Measurements from ENCODE around the gene ASIC4.

Gene ASIC4

DNA sequence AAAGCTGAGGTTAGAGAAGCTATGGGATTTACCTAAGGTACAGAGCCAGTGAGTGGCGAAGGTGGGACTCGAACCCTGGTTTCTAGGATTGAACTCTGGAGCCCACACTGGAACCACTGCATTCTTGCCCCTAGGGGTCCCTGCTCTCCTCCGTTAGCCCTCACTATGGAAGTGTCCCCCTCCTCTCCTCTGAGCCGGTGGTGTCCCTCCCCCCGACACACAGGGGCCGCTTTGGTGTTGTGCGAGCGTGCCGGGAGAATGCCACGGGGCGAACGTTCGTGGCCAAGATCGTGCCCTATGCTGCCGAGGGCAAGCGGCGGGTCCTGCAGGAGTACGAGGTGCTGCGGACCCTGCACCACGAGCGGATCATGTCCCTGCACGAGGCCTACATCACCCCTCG is 24.1 kb upstream of the ASIC4 start:
- no peak overlapping the region for H3K27ac ChIP-seq (ENCODE audit: insufficient read depth, low read length, poor library complexity, severe bottlenecking)
- H3K4me3 ChIP-seq (ENCODE audit: insufficient read depth, low read depth, low read length, poor library complexity, severe bottlenecking) = no peak overlapping the region
- H3K4me1 ChIP-seq (ENCODE audit: control insufficient read depth, insufficient read depth, low read length, poor library complexity, severe bottlenecking) = no peaks in the 10 kb centered on the region
- H3K27me3 ChIP-seq (replicated peaks; ENCODE audit: control insufficient read depth, insufficient read depth, low read length, poor library complexity, severe bottlenecking) = peaks cover 34% of the 10 kb centered on the region
- no peaks in the 10 kb centered on the region for H3K9me3 ChIP-seq (ENCODE audit: control insufficient read depth, low read length)
- no peaks in the 10 kb centered on the region for H3K36me3 ChIP-seq (ENCODE audit: control insufficient read depth, insufficient read depth, low read length)
- DNase-seq = no peak

DNA sequence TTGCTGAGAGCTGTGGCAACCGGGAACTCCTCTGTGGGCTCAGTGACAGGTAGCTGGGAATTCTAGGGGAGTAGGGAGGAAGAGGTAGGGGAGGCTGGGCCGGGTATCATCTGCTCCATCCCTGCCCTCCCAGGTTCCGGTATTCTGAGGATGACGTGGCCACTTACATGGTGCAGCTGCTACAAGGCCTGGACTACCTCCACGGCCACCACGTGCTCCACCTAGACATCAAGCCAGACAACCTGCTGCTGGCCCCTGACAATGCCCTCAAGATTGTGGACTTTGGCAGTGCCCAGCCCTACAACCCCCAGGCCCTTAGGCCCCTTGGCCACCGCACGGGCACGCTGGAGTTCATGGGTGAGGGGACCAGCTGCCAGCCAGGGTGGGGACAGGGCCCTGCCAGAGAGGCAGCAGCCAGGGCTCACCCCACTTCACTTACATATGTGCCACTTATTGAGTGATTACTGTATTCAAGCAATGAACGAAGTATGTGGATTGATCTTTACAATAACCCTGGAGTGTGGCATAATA is 23.6 kb upstream of the ASIC4 start:
- Histone ChIP-seq H3K27me3 (replicated peaks; ENCODE audit: control insufficient read depth, insufficient read depth, low read length, poor library complexity, severe bottlenecking) (peaks cover 32% of the 10 kb centered on the region), H3K4me3 (ENCODE audit: insufficient read depth, low read depth, low read length, poor library complexity, severe bottlenecking) (no peak overlapping the region), H3K27ac (ENCODE audit: insufficient read depth, low read length, poor library complexity, severe bottlenecking) (no peak overlapping the region), H3K4me1 (ENCODE audit: control insufficient read depth, insufficient read depth, low read length, poor library complexity, severe bottlenecking) (no peaks in the 10 kb centered on the region), H3K9me3 (ENCODE audit: control insufficient read depth, low read length) (no peaks in the 10 kb centered on the region), H3K36me3 (ENCODE audit: control insufficient read depth, insufficient read depth, low read length) (no peaks in the 10 kb centered on the region)
- DNase-seq = no peak

DNA sequence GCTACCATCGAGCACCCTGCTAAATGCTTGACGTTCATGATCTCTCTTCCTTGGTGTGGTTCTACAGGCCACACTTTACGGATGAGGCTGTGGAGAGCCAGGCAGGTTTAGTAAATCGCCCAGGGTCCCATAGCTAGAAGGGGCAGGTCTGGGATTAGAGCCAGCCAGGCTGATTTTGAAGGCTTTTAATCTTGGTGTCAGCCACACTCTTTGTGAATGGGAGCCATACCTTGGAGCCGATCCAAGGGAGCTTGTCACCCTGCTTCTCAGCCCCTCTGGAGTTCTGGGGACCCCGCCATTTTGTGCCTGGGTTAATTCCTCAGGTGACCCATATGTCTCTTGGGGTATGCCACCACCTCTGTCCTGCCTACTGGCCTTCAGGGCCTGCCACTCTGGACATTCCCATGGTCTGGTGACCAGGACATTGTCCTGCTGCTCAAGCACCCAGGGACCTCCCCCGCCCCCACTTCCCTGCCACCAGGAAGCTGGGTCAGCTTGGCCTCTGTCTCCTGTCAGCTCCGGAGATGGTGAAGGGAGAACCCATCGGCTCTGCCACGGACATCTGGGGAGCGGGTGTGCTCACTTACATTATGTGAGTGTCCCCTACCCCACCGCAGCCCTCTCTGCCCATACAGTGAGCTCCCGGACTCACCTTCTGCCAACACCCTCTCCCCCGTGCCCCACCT is 22.9 kb upstream of the ASIC4 start:
- Histone ChIP-seq H3K4me1 (ENCODE audit: control insufficient read depth, insufficient read depth, low read length, poor library complexity, severe bottlenecking) (no peaks in the 10 kb centered on the region), H3K36me3 (ENCODE audit: control insufficient read depth, insufficient read depth, low read length) (no peaks in the 10 kb centered on the region), H3K9me3 (ENCODE audit: control insufficient read depth, low read length) (no peaks in the 10 kb centered on the region), H3K27ac (ENCODE audit: insufficient read depth, low read length, poor library complexity, severe bottlenecking) (no peak overlapping the region), H3K27me3 (replicated peaks; ENCODE audit: control insufficient read depth, insufficient read depth, low read length, poor library complexity, severe bottlenecking) (peaks cover 35% of the 10 kb centered on the region), H3K4me3 (ENCODE audit: insufficient read depth, low read depth, low read length, poor library complexity, severe bottlenecking) (no peak overlapping the region)
- DNase-seq = no peak

DNA sequence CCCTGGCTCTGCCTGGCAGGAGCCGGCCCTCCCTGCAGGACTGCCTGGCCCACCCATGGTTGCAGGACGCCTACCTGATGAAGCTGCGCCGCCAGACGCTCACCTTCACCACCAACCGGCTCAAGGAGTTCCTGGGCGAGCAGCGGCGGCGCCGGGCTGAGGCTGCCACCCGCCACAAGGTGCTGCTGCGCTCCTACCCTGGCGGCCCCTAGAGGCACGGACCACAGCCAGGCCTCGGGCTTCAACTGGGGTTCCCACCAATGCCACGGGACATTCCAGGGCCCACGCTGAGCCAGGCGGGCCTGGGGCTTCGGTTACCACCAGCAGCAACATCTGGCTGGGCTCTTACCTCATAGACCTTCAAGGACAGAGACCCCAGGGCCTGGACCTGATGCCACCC is 21.7 kb upstream of the ASIC4 start:
- Histone ChIP-seq H3K27ac (ENCODE audit: insufficient read depth, low read length, poor library complexity, severe bottlenecking) (no peak overlapping the region), H3K4me3 (ENCODE audit: insufficient read depth, low read depth, low read length, poor library complexity, severe bottlenecking) (no peak overlapping the region), H3K4me1 (ENCODE audit: control insufficient read depth, insufficient read depth, low read length, poor library complexity, severe bottlenecking) (peaks cover 10% of the 10 kb centered on the region), H3K9me3 (ENCODE audit: control insufficient read depth, low read length) (no peaks in the 10 kb centered on the region), H3K27me3 (replicated peaks; ENCODE audit: control insufficient read depth, insufficient read depth, low read length, poor library complexity, severe bottlenecking) (peaks cover 43% of the 10 kb centered on the region), H3K36me3 (ENCODE audit: control insufficient read depth, insufficient read depth, low read length) (no peaks in the 10 kb centered on the region)
- DNase-seq = no peak

DNA sequence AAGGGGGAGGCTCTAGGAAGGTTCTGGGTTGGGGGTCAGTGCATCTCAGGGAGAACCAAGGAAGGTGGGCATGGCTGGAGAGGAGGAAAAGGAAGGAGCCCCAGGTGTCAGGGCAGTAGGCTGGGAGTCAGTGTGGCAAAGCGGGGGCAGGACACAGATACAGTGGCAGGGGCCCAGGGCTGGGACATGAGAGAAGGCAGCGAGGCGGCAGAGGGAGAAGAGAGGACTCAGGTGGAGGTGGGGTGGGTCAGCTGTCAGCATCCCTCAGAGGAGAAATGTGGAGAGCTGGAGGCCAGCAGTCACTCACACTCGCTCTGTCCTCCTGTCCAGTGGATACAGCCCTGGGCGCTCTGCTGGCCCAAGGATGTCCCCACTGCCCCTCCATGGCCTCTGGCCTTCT is 21.2 kb upstream of the ASIC4 start:
- Histone ChIP-seq H3K9me3 (ENCODE audit: control insufficient read depth, low read length) (no peaks in the 10 kb centered on the region), H3K27me3 (replicated peaks; ENCODE audit: control insufficient read depth, insufficient read depth, low read length, poor library complexity, severe bottlenecking) (peaks cover 47% of the 10 kb centered on the region), H3K27ac (ENCODE audit: insufficient read depth, low read length, poor library complexity, severe bottlenecking) (no peak overlapping the region), H3K36me3 (ENCODE audit: control insufficient read depth, insufficient read depth, low read length) (no peaks in the 10 kb centered on the region), H3K4me3 (ENCODE audit: insufficient read depth, low read depth, low read length, poor library complexity, severe bottlenecking) (no peak overlapping the region), H3K4me1 (ENCODE audit: control insufficient read depth, insufficient read depth, low read length, poor library complexity, severe bottlenecking) (peaks cover 16% of the 10 kb centered on the region)
- no peak for DNase-seq

DNA sequence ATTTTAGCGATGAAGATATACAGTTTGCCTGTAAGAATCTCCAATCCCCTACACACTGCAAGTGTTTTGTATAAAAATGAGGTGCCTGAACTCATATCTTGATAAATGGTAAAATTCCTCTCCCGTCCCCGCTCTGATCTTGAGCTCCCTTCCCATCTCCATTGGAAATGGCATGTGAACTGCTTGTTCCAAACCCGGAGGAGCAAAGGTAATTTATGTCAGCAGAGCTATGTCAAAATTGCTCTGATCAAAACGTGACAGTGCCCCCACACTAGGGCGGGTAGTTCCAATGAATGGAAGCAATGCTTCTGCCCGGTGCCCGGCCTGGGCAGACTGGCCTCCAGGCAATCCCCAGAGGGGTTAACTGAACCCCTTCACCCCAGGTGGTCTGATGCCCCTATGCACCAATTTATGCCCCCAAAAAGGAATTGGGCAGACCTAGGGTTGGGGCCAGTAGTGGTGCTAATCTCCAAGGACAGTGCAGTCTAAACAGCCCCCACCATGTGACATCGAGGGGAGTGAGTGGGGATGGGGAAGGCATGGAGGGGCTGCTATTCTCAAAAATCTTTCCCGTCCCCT is 19.2 kb upstream of the ASIC4 start:
- no peaks in the 10 kb centered on the region for H3K36me3 ChIP-seq (ENCODE audit: control insufficient read depth, insufficient read depth, low read length)
- no peak overlapping the region for H3K27ac ChIP-seq (ENCODE audit: insufficient read depth, low read length, poor library complexity, severe bottlenecking)
- H3K27me3 ChIP-seq (replicated peaks; ENCODE audit: control insufficient read depth, insufficient read depth, low read length, poor library complexity, severe bottlenecking) = peaks cover 47% of the 10 kb centered on the region
- no peak overlapping the region for H3K4me3 ChIP-seq (ENCODE audit: insufficient read depth, low read depth, low read length, poor library complexity, severe bottlenecking)
- no peak for DNase-seq
- H3K9me3 ChIP-seq (ENCODE audit: control insufficient read depth, low read length) = no peaks in the 10 kb centered on the region
- H3K4me1 ChIP-seq (ENCODE audit: control insufficient read depth, insufficient read depth, low read length, poor library complexity, severe bottlenecking) = peaks cover 26% of the 10 kb centered on the region

DNA sequence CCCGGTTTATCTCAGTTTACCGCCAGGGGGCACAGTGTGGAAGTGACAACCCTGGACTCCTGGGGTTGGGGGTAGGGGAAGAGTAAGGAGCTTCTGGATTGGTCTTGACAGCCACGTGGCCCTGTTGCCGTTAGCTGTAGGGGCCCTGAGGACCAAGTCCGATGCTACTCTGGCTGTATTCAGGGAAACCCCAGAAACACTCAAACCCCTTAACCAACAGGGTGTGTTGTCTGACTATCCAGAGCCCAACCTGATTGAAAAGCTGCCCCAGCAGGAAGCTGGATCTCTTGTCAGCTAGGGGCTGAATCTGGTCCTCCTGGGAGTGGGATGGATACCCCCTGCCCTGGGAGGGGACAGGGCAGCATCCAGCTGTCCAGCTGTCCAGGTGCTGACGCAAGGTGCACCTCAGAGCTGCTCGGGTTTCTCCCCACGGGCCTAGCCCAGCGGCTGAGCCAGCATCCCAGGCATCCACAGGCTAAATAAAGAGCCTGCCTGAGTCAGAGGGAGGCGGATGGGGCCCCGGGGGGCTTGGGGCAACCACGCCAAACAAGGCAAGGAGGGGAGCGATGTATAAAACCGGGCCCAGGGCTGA is 18.7 kb upstream of the ASIC4 start:
- peak in 2 of 3 donors; percentile 32 to 34 for DNase-seq
- no peaks in the 10 kb centered on the region for H3K36me3 ChIP-seq (ENCODE audit: control insufficient read depth, insufficient read depth, low read length)
- no peaks in the 10 kb centered on the region for H3K9me3 ChIP-seq (ENCODE audit: control insufficient read depth, low read length)
- peaks cover 26% of the 10 kb centered on the region for H3K4me1 ChIP-seq (ENCODE audit: control insufficient read depth, insufficient read depth, low read length, poor library complexity, severe bottlenecking)
- H3K4me3 ChIP-seq (ENCODE audit: insufficient read depth, low read depth, low read length, poor library complexity, severe bottlenecking) = no peak overlapping the region
- no peak overlapping the region for H3K27ac ChIP-seq (ENCODE audit: insufficient read depth, low read length, poor library complexity, severe bottlenecking)
- H3K27me3 ChIP-seq (replicated peaks; ENCODE audit: control insufficient read depth, insufficient read depth, low read length, poor library complexity, severe bottlenecking) = peaks cover 47% of the 10 kb centered on the region

DNA sequence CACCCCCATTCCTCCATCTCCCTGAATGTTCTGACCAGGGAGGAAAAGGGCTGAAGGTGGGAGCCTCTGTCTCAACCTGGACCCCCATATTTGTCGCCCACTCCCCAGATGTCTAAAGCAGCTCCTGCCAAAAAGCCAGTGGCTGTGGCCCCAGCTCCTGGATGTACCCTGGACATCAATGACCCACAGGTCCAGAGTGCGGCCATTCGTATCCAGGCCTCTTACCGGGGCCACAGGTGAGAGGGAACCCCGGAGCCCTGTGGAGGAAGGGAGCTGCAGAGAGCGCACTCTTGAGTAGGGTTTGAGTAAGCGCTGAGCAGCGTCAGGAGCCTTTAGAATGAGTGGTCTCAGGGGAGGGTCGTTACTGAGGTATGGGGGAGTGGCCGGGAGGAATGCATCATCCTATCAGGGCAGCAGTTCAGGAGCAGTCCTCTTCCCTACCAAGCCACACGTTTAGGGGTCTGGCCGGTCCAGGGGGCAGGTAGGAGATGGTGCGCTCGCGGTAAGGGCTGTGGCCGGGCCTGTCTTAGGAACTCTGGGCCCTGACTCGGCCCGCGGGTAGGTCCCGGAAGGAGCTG is 17.9 kb upstream of the ASIC4 start:
- Histone ChIP-seq H3K27ac (ENCODE audit: insufficient read depth, low read length, poor library complexity, severe bottlenecking) (no peak overlapping the region), H3K9me3 (ENCODE audit: control insufficient read depth, low read length) (no peaks in the 10 kb centered on the region), H3K4me1 (ENCODE audit: control insufficient read depth, insufficient read depth, low read length, poor library complexity, severe bottlenecking) (peaks cover 26% of the 10 kb centered on the region), H3K36me3 (ENCODE audit: control insufficient read depth, insufficient read depth, low read length) (no peaks in the 10 kb centered on the region), H3K4me3 (ENCODE audit: insufficient read depth, low read depth, low read length, poor library complexity, severe bottlenecking) (no peak overlapping the region), H3K27me3 (replicated peaks; ENCODE audit: control insufficient read depth, insufficient read depth, low read length, poor library complexity, severe bottlenecking) (peaks cover 47% of the 10 kb centered on the region)
- no peak for DNase-seq

DNA sequence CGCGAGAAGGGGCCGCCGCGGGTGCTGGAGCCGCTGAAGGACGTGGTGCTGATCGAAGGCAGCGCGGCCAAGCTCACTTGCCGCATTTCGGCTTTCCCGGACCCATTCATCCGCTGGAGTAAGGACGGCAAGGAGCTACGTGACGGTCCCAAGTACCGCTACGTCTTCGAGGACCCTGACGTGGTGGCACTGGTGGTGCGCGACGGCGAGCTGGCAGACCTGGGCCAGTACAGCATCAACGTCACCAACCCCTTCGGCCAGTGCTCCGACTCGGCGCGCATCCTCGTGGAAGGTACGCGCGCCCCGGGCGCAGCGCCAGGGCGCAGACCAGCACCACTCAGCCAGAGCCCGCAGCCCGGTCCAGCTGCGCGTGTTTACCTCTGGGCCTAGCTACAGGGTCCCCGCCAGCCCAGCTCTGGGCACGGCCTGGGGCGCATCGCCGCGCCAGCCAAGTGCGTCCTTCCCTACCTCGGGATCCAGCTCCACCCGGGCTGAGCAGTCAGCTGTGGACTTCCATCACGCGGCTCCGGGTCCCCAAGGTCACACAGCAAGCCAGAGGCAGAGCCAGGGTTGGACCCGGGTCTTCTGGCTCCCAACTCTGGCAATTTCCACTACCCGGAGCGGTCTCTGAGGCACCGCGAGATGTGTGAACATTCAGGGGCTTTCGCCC is 17.3 kb upstream of the ASIC4 start:
- DNase-seq = no peak
- Histone ChIP-seq H3K27ac (ENCODE audit: insufficient read depth, low read length, poor library complexity, severe bottlenecking) (no peak overlapping the region), H3K36me3 (ENCODE audit: control insufficient read depth, insufficient read depth, low read length) (peaks cover 5% of the 10 kb centered on the region), H3K4me3 (ENCODE audit: insufficient read depth, low read depth, low read length, poor library complexity, severe bottlenecking) (peak overlapping the region; percentile 86), H3K4me1 (ENCODE audit: control insufficient read depth, insufficient read depth, low read length, poor library complexity, severe bottlenecking) (peaks cover 26% of the 10 kb centered on the region), H3K27me3 (replicated peaks; ENCODE audit: control insufficient read depth, insufficient read depth, low read length, poor library complexity, severe bottlenecking) (peaks cover 47% of the 10 kb centered on the region), H3K9me3 (ENCODE audit: control insufficient read depth, low read length) (no peaks in the 10 kb centered on the region)
